ENCODE results near the gene SCARB1. TPM values are rescaled to one million over a fixed set of nuclear protein-coding genes. Genes with fewer than 3 reads are reported as not detected.

Gene SCARB1
- total and polyA plus RNA-seq, 2 of the 13 experiments (the other 11 are each of a cell fraction or from before 2014, with no cell fraction given) = 63.4 to 160 TPM

DNA sequence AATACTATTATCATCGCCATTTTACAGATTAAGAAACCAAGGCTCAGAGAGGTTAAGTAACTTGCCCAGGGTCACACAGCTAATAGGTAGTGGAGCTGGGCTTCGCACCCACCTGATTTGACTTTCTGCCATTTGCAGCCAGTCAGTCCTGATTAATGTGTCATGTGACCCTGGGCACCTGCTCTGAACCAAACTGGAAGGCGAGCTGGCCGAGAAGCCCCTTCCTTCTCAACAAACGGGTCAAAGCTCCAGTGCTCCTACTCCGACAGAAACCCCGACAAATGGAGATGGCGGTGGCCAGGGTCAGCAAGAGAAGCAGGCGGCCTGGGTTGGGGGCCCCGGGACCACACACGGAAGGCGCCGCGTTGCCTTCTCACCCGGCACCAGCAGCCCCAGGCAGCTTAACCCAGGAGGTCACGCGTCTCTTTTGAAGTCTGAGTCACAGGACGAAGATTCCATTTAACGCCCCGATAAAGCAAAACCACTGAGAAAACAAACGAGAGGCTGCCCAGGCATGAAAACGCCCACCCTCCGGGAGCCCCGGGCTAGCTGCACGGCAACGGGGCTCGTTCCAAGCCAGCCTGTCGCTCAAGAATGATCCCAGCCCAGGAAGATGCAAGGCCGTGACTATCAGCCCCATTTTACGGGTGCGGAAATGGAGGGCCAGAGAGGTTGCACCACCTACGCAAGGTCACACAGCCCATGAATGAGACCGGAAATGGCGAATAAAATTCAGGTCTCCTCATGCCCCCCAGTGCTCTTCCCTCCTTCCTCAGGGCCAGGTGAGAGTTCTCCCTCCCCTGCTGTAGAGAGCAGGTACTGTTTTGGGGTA, 124.8 kb downstream of the SCARB1 start (continued):
- TF ChIP-seq SMARCE1 (IDR thresholded peaks at IDR 0.05; ENCODE audit: borderline replicate concordance) = no peak
- no peak for TF ChIP-seq NFKBIZ (CRISPR knock-in tag; IDR thresholded peaks at IDR 0.05)
- TF ChIP-seq, protein P1, sequence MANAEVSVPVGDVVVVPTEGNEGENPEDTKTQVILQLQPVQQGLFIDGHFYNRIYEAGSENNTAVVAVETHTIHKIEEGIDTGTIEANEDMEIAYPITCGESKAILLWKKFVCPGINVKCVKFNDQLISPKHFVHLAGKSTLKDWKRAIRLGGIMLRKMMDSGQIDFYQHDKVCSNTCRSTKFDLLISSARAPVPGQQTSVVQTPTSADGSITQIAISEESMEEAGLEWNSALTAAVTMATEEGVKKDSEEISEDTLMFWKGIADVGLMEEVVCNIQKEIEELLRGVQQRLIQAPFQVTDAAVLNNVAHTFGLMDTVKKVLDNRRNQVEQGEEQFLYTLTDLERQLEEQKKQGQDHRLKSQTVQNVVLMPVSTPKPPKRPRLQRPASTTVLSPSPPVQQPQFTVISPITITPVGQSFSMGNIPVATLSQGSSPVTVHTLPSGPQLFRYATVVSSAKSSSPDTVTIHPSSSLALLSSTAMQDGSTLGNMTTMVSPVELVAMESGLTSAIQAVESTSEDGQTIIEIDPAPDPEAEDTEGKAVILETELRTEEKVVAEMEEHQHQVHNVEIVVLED (CRISPR knock-in tag; IDR thresholded peaks at IDR 0.05; ENCODE audit: borderline replicate concordance) = no peak
- TF ChIP-seq ZNF615 (CRISPR knock-in tag; IDR thresholded peaks at IDR 0.05; ENCODE audit: borderline replicate concordance) = no peak
- TF ChIP-seq ZNF292 (CRISPR knock-in tag; IDR thresholded peaks at IDR 0.05; ENCODE audit: borderline replicate concordance, low read depth) = 0 out of 2 replicates have a peak, but pooled peaks have one; percentile 40
- TF ChIP-seq TBX3 (IDR thresholded peaks at IDR 0.05; ENCODE audit: borderline replicate concordance) = peak; percentile 33; the same call in 1 of the 2 replicates
- TF ChIP-seq SOX5 (CRISPR knock-in tag; IDR thresholded peaks at IDR 0.05; ENCODE audit: borderline replicate concordance) = peak; percentile 61; the same call in 1 of the 2 replicates
- TF ChIP-seq ZNF326 (CRISPR knock-in tag; IDR thresholded peaks at IDR 0.05; ENCODE audit: borderline replicate concordance) = no peak
- TF ChIP-seq, protein P2, sequence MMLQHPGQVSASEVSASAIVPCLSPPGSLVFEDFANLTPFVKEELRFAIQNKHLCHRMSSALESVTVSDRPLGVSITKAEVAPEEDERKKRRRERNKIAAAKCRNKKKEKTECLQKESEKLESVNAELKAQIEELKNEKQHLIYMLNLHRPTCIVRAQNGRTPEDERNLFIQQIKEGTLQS (CRISPR knock-in tag; IDR thresholded peaks at IDR 0.05) = peak; percentile 65; the same call in 1 of the 2 replicates
- peak; percentile 64; the same call in 1 of the 2 replicates for TF ChIP-seq NCOA2 (CRISPR knock-in tag; IDR thresholded peaks at IDR 0.05)
- no peak for TF ChIP-seq CREB1 (IDR thresholded peaks at IDR 0.05)
- TF ChIP-seq CREB1 (CRISPR knock-in tag; IDR thresholded peaks at IDR 0.05) = no peak
- peak; percentile 70 for TF ChIP-seq RARA (CRISPR knock-in tag; IDR thresholded peaks at IDR 0.05)
- TF ChIP-seq, protein P3, sequence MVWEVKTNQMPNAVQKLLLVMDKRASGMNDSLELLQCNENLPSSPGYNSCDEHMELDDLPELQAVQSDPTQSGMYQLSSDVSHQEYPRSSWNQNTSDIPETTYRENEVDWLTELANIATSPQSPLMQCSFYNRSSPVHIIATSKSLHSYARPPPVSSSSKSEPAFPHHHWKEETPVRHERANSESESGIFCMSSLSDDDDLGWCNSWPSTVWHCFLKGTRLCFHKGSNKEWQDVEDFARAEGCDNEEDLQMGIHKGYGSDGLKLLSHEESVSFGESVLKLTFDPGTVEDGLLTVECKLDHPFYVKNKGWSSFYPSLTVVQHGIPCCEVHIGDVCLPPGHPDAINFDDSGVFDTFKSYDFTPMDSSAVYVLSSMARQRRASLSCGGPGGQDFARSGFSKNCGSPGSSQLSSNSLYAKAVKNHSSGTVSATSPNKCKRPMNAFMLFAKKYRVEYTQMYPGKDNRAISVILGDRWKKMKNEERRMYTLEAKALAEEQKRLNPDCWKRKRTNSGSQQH (CRISPR knock-in tag; IDR thresholded peaks at IDR 0.05; ENCODE audit: low read depth) = no peak
- no peak for TF ChIP-seq KDM4B (CRISPR knock-in tag; IDR thresholded peaks at IDR 0.05)
- no peak for TF ChIP-seq FOXA1 (IDR thresholded peaks at IDR 0.05)
- peak; percentile 46; the same call in 1 of the 2 replicates for TF ChIP-seq FOXA1 (CRISPR knock-in tag; IDR thresholded peaks at IDR 0.05)
- TF ChIP-seq RXRA (CRISPR knock-in tag; IDR thresholded peaks at IDR 0.05) = peak; percentile 52; the same call in 1 of the 2 replicates
- TF ChIP-seq, protein P4, sequence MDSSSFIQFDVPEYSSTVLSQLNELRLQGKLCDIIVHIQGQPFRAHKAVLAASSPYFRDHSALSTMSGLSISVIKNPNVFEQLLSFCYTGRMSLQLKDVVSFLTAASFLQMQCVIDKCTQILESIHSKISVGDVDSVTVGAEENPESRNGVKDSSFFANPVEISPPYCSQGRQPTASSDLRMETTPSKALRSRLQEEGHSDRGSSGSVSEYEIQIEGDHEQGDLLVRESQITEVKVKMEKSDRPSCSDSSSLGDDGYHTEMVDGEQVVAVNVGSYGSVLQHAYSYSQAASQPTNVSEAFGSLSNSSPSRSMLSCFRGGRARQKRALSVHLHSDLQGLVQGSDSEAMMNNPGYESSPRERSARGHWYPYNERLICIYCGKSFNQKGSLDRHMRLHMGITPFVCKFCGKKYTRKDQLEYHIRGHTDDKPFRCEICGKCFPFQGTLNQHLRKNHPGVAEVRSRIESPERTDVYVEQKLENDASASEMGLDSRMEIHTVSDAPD (CRISPR knock-in tag; IDR thresholded peaks at IDR 0.05) = no peak
- no peak for TF ChIP-seq ZFP90 (CRISPR knock-in tag; IDR thresholded peaks at IDR 0.05; ENCODE audit: borderline replicate concordance)
- TF ChIP-seq, protein P5, sequence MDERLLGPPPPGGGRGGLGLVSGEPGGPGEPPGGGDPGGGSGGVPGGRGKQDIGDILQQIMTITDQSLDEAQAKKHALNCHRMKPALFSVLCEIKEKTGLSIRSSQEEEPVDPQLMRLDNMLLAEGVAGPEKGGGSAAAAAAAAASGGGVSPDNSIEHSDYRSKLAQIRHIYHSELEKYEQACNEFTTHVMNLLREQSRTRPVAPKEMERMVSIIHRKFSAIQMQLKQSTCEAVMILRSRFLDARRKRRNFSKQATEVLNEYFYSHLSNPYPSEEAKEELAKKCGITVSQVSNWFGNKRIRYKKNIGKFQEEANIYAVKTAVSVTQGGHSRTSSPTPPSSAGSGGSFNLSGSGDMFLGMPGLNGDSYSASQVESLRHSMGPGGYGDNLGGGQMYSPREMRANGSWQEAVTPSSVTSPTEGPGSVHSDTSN (CRISPR knock-in tag; IDR thresholded peaks at IDR 0.05) = 0 out of 2 replicates have a peak, but pooled peaks have one; percentile 28
- TF ChIP-seq MTA1 (CRISPR knock-in tag; IDR thresholded peaks at IDR 0.05; ENCODE audit: borderline replicate concordance) = no peak
- TF ChIP-seq, protein P6, sequence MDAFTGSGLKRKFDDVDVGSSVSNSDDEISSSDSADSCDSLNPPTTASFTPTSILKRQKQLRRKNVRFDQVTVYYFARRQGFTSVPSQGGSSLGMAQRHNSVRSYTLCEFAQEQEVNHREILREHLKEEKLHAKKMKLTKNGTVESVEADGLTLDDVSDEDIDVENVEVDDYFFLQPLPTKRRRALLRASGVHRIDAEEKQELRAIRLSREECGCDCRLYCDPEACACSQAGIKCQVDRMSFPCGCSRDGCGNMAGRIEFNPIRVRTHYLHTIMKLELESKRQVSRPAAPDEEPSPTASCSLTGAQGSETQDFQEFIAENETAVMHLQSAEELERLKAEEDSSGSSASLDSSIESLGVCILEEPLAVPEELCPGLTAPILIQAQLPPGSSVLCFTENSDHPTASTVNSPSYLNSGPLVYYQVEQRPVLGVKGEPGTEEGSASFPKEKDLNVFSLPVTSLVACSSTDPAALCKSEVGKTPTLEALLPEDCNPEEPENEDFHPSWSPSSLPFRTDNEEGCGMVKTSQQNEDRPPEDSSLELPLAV (CRISPR knock-in tag; conservative IDR thresholded peaks at IDR 0.05; ENCODE audit: low read depth) = no peak
